HG03025 (cell line): ENCODE results near the gene APBA3.

Experiments
- ATAC-seq: cut with Tn5 transposase; IDR thresholded peaks from one replicate; pipeline ENCODE4 v1.9.1; 2021; ENCODE audit warnings: mild to moderate bottlenecking, moderate library complexity; ENCODE audit not compliant: unreplicated experiment, low FRiP score

APBA3 gene

GRCh38 chr19:3723883-3724282 is 37.6 kb downstream of the APBA3 start:
- ATAC-seq = no peak

GRCh38 chr19:3723110-3723488 is 38.4 kb downstream of the APBA3 start:
- ATAC-seq = no peak

- no peak for ATAC-seq
Observed at GRCh38 chr19:3722443-3723109, 38.9 kb downstream of the APBA3 start.

GRCh38 chr19:3721887-3722442 is 39.5 kb downstream of the APBA3 start:
- no peak for ATAC-seq

GRCh38 chr19:3721131-3721886 is 40.2 kb downstream of the APBA3 start:
- ATAC-seq = no peak

- ATAC-seq = no peak
Observed at GRCh38 chr19:3720349-3720917, 41.1 kb downstream of the APBA3 start.

GRCh38 chr19:3719868-3720267 is 41.6 kb downstream of the APBA3 start:
- ATAC-seq = no peak

GRCh38 chr19:3716147-3716668 is 45.3 kb downstream of the APBA3 start:
- no peak for ATAC-seq

GRCh38 chr19:3712663-3713611 is 48.6 kb downstream of the APBA3 start:
- ATAC-seq = no peak

- no peak for ATAC-seq
Observed at GRCh38 chr19:3710265-3710812, 51.2 kb downstream of the APBA3 start.

GRCh38 chr19:3708207-3708931 is 53.1 kb downstream of the APBA3 start, which contains the start of gene TJP3:
TSS of gene TJP3 (plus strand) at chr19:3708384. CDS start at chr19:3728433, 20,049 bp downstream.
- ATAC-seq = no peak

- no peak for ATAC-seq
Observed at GRCh38 chr19:3707868-3708206, 53.7 kb downstream of the APBA3 start.

GRCh38 chr19:3701200-3701599 is 60.3 kb downstream of the APBA3 start:
- ATAC-seq = no peak
